Lower lobe of right lung (tissue), 2 donors: ENCODE measurements around the gene KCNN3. TPM values are rescaled to one million over a fixed set of nuclear protein-coding genes. Genes with fewer than 3 reads are reported as not detected.
A peak's percentile ranks its signal among the peaks of the same experiment; 100 is the strongest.

Source experiments
- ATAC-seq, 2 donors: fragments of 200-7000 bp; cut with Tn5 transposase; one replicate each; pipeline ENCODE4 v1.9.1; 2020 to 2022; ENCODE audit warnings: mild to moderate bottlenecking in 2 of 2, moderate library complexity in 2 of 2
- DNase-seq: peaks from one replicate; pipeline ENCODE4 v3.0.0-alpha.2; 2020
- H3K27ac ChIP-seq: fragments of 200-600 bp; one replicate; pipeline ENCODE4 v1.8.0; 2022
- H3K27me3 ChIP-seq: fragments of 200-600 bp; one replicate; pipeline ENCODE4 v1.8.0; 2022; ENCODE audit warnings: low read depth
- H3K36me3 ChIP-seq: fragments of 200-600 bp; one replicate; pipeline ENCODE4 v1.8.0; 2022; ENCODE audit warnings: mild to moderate bottlenecking
- H3K4me1 ChIP-seq: fragments of 200-600 bp; one replicate; pipeline ENCODE4 v1.8.0; 2022
- H3K4me3 ChIP-seq: fragments of 200-600 bp; one replicate; pipeline ENCODE4 v1.8.0; 2022; ENCODE audit warnings: mild to moderate bottlenecking
- H3K9me3 ChIP-seq: fragments of 200-600 bp; one replicate; pipeline ENCODE4 v1.8.0; 2022
- CTCF ChIP-seq: fragments of 200-600 bp; IDR thresholded peaks from one replicate; pipeline ENCODE4 v1.8.0; 2022; ENCODE audit warnings: antibody characterized with exemption, mild to moderate bottlenecking
- intact Hi-C: fragments of 100-400 bp; cut with DNase I; formaldehyde crosslinking; loops from one replicate; pipeline ENCODE4 v1.11.0; 2022
- total RNA-seq: library from RNA; stranded (reverse); fragmentation: NEBNext Ultra II Directional; extraction: Animal tissue kit (Norgen Biotek cat#: 25700); gene quantifications from one replicate; pipeline ENCODE4 v1.2.1, GENCODE V29; 2021
- donor health status: DM: no; HTN: yes; CAD: no; lungs with severe emphysema.

KCNN3 gene
- total RNA-seq, 1 donor from 2014 or later: 4.4 TPM

- Histone ChIP-seq H3K36me3 (no peaks in the 10 kb centered on the region), H3K4me3 (no peak overlapping the region), H3K9me3 (no peaks in the 10 kb centered on the region), H3K27ac (no peak overlapping the region), H3K27me3 (no peaks in the 10 kb centered on the region), H3K4me1 (peaks cover 11% of the 10 kb centered on the region)
- TF ChIP-seq CTCF: no peak
- ATAC-seq (no peak), DNase-seq (no peak)
- intact Hi-C loops: no loop called here
Observed at GRCh38 chr1:154812877-154813276, 57.2 kb downstream of the KCNN3 start.

GRCh38 chr1:154810571-154810970, 59.5 kb downstream of the KCNN3 start:
- Histone ChIP-seq H3K4me3 (no peak overlapping the region), H3K4me1 (peaks cover 17% of the 10 kb centered on the region), H3K36me3 (no peaks in the 10 kb centered on the region), H3K9me3 (no peaks in the 10 kb centered on the region), H3K27me3 (no peaks in the 10 kb centered on the region), H3K27ac (no peak overlapping the region)
- ATAC-seq (no peak), DNase-seq (no peak)
- intact Hi-C loops: no loop called here
- TF ChIP-seq CTCF: no peak

GRCh38 chr1:154809436-154810413, 60.4 kb downstream of the KCNN3 start:
- no peak for DNase-seq
- Histone ChIP-seq H3K36me3 (no peaks in the 10 kb centered on the region), H3K27me3 (no peaks in the 10 kb centered on the region), H3K27ac (no peak overlapping the region), H3K4me1 (peaks cover 17% of the 10 kb centered on the region), H3K4me3 (no peak overlapping the region), H3K9me3 (no peaks in the 10 kb centered on the region)
- ATAC-seq: peak; percentile 31 to 35
- no peak for TF ChIP-seq CTCF
- intact Hi-C loops: no loop called here

GRCh38 chr1:154808909-154809262, 61.2 kb downstream of the KCNN3 start:
- H3K36me3 ChIP-seq: no peaks in the 10 kb centered on the region
- no peak overlapping the region for H3K27ac ChIP-seq
- no peak overlapping the region for H3K4me3 ChIP-seq
- peaks cover 17% of the 10 kb centered on the region for H3K4me1 ChIP-seq
- DNase-seq (no peak), ATAC-seq (no peak)
- no peak for TF ChIP-seq CTCF
- no peaks in the 10 kb centered on the region for H3K27me3 ChIP-seq
- intact Hi-C loops: no loop called here
- H3K9me3 ChIP-seq: no peaks in the 10 kb centered on the region

DNA sequence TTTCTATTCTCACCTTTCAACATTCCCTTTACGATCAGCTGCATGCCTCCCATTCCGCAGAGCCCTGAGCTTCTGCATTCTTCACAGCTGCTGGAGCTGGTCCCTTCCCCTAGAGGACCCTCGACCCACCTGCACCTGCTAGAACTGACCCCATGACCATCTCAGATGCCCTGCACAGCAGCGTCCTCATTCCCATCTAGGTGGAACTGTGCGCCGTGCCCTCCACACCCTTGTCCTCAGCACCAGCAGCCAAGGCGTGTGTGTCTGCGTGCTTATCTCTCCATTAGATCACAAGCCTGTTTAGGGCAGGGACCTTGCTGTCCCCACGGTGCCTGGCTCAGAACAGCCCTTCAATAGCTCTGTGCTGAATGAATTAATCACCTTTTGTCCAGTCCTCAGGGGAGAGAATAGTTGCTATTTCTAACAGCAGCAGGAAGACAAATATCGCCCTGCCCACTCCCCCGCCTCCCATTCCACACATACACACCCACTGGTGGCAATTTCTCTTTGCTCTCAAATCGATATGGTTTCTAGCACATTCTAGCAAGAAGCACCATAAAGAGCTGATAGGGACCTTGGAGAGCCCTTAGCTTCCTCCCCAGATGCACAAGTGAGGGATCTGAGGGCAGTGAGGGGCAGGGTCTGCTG, 61.7 kb downstream of the KCNN3 start:
- Histone ChIP-seq H3K4me3 (no peak overlapping the region), H3K27ac (no peak overlapping the region), H3K9me3 (no peaks in the 10 kb centered on the region), H3K36me3 (no peaks in the 10 kb centered on the region), H3K4me1 (peaks cover 17% of the 10 kb centered on the region), H3K27me3 (no peaks in the 10 kb centered on the region)
- no peak for TF ChIP-seq CTCF
- intact Hi-C loops: no loop called here
- DNase-seq (no peak), ATAC-seq (no peak)
